Mammary epithelial cell (primary cell): Measurements from ENCODE around the gene PSD4.

Source experiments
- CTCF ChIP-seq, 2 donors: IDR thresholded peaks in 1 of 2; conservative IDR thresholded peaks in 1 of 2; 2 replicates each; pipeline ENCODE4 v1.5.1; 2011 to 2012; ENCODE audit warnings: inconsistent platforms in 2 of 2, low read length in 2 of 2, mild to moderate bottlenecking in 2 of 2, control low read depth in 1 of 2, low read depth in 1 of 2; ENCODE audit not compliant: insufficient read depth in 1 of 2; ENCODE audit errors: extremely low read depth in 1 of 2
- EZH2 ChIP-seq: IDR thresholded peaks from 2 replicates; pipeline ENCODE4 v1.6.1; 2012; ENCODE audit warnings: low read length, inconsistent platforms, borderline replicate concordance

DNA sequence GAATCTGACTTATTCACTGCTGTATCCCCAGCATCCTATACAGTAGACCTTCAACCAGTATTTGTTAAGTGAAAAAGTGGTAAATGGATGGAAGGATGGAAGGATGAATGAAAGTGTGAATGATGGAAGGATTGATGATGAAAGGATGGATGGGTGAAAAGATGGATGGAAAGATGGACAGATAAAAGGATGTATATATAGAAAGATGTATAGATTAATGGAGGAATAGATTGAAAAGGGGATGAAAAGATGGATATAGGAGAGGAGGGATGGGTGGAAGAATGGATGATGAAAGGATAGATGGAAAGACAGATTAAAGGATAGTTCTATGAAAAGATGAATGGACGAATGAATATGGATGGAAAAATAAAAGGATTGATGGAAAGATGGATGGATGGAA is 50.0 kb downstream of the PSD4 start:
- TF ChIP-seq CTCF (conservative IDR thresholded peaks at IDR 0.05 in 1 of 2, IDR thresholded peaks at IDR 0.05 in 1 of 2; ENCODE audit: extremely low read depth in 1 of 2, insufficient read depth in 1 of 2, low read depth in 1 of 2, low read length in 2 of 2): no peak
- TF ChIP-seq EZH2: no peak
